ENCODE data around the gene TMEM235.

TMEM235 gene

GRCh38 chr17:78205124-78205775 is 26.2 kb upstream of the TMEM235 start:
- Histone ChIP-seq H3K9me3 (ENCODE audit: control insufficient read depth, low read length) (no peaks in the 10 kb centered on the region), H3K4me1 (ENCODE audit: control insufficient read depth, insufficient read depth, low read depth, low read length) (no peaks in the 10 kb centered on the region), H2BK12ac (ENCODE audit: low read length in 2 of 2) (no peak overlapping the region), H3K23ac (ENCODE audit: low read length in 2 of 2) (no peak overlapping the region), H2BK15ac (ENCODE audit: low read depth, poor library complexity, severe bottlenecking) (no peak overlapping the region), H2AK5ac (ENCODE audit: low read length, severe bottlenecking) (no peak overlapping the region), H4K91ac (ENCODE audit: low read length) (no peak overlapping the region), H4K8ac (ENCODE audit: low read length) (no peak overlapping the region), H2AFZ (ENCODE audit: low read depth, low read length) (no peak overlapping the region), H3K27ac (ENCODE audit: low read length, poor library complexity, severe bottlenecking) (no peak overlapping the region), H3K4ac (ENCODE audit: low read depth in 1 of 2, low read length in 2 of 2) (no peak overlapping the region), H3K14ac (ENCODE audit: low read length in 2 of 2) (no peak overlapping the region), H3K4me3 (ENCODE audit: insufficient read depth in 1 of 2, low read depth in 1 of 2, low read length in 2 of 2) (no peak overlapping the region), H2BK120ac (ENCODE audit: low read depth, low read length) (no peak overlapping the region), H3K18ac (ENCODE audit: low read depth in 1 of 2, low read length in 2 of 2) (no peak overlapping the region), H3K9ac (ENCODE audit: low read length) (no peak overlapping the region), H3K36me3 (ENCODE audit: control insufficient read depth in 1 of 2, insufficient read depth in 2 of 2, low read depth in 1 of 2, low read length in 2 of 2) (peaks cover 0 to 32% of the 10 kb centered on the region in 2 experiments), H2BK5ac (ENCODE audit: low read depth, low read length, poor library complexity, severe bottlenecking) (no peak overlapping the region), H3K4me2 (ENCODE audit: low read length, poor library complexity, severe bottlenecking) (no peak overlapping the region), H3K79me1 (replicated peaks; ENCODE audit: low read length, poor library complexity, severe bottlenecking) (no peaks in the 10 kb centered on the region), H3K27me3 (ENCODE audit: control insufficient read depth in 1 of 2, insufficient read depth in 1 of 2, low read length in 2 of 2) (no peaks in the 10 kb centered on the region)
- 94% methylated on average over 17 of the region's 17 CpGs for WGBS
- no peak for DNase-seq

GRCh38 chr17:78206298-78206697 is 25.1 kb upstream of the TMEM235 start:
- Histone ChIP-seq H3K36me3 (ENCODE audit: control insufficient read depth in 1 of 2, insufficient read depth in 2 of 2, low read depth in 1 of 2, low read length in 2 of 2) (peaks cover 0 to 32% of the 10 kb centered on the region in 2 experiments), H3K18ac (ENCODE audit: low read depth in 1 of 2, low read length in 2 of 2) (no peak overlapping the region), H3K23ac (ENCODE audit: low read length in 2 of 2) (no peak overlapping the region), H4K91ac (ENCODE audit: low read length) (no peak overlapping the region), H3K79me1 (replicated peaks; ENCODE audit: low read length, poor library complexity, severe bottlenecking) (no peaks in the 10 kb centered on the region), H3K4me1 (ENCODE audit: control insufficient read depth, insufficient read depth, low read depth, low read length) (no peaks in the 10 kb centered on the region), H2BK5ac (ENCODE audit: low read depth, low read length, poor library complexity, severe bottlenecking) (no peak overlapping the region), H2AK5ac (ENCODE audit: low read length, severe bottlenecking) (no peak overlapping the region), H3K14ac (ENCODE audit: low read length in 2 of 2) (no peak overlapping the region), H3K9ac (ENCODE audit: low read length) (no peak overlapping the region), H3K9me3 (ENCODE audit: control insufficient read depth, low read length) (no peaks in the 10 kb centered on the region), H2BK12ac (ENCODE audit: low read length in 2 of 2) (no peak overlapping the region), H3K4ac (ENCODE audit: low read depth in 1 of 2, low read length in 2 of 2) (no peak overlapping the region), H2BK120ac (ENCODE audit: low read depth, low read length) (no peak overlapping the region), H3K27me3 (ENCODE audit: control insufficient read depth in 1 of 2, insufficient read depth in 1 of 2, low read length in 2 of 2) (no peaks in the 10 kb centered on the region), H3K4me3 (ENCODE audit: insufficient read depth in 1 of 2, low read depth in 1 of 2, low read length in 2 of 2) (no peak overlapping the region), H3K27ac (ENCODE audit: low read length, poor library complexity, severe bottlenecking) (no peak overlapping the region), H4K8ac (ENCODE audit: low read length) (no peak overlapping the region), H2AFZ (ENCODE audit: low read depth, low read length) (no peak overlapping the region), H2BK15ac (ENCODE audit: low read depth, poor library complexity, severe bottlenecking) (no peak overlapping the region), H3K4me2 (ENCODE audit: low read length, poor library complexity, severe bottlenecking) (no peak overlapping the region)
- WGBS: 94% methylated on average over 7 of the region's 7 CpGs
- DNase-seq: no peak

- Histone ChIP-seq H3K36me3 (ENCODE audit: control insufficient read depth in 1 of 2, insufficient read depth in 2 of 2, low read depth in 1 of 2, low read length in 2 of 2) (peaks cover 0 to 28% of the 10 kb centered on the region in 2 experiments), H3K23ac (ENCODE audit: low read length in 2 of 2) (no peak overlapping the region), H2BK15ac (ENCODE audit: low read depth, poor library complexity, severe bottlenecking) (no peak overlapping the region), H3K27me3 (ENCODE audit: control insufficient read depth in 1 of 2, insufficient read depth in 1 of 2, low read length in 2 of 2) (no peaks in the 10 kb centered on the region), H2BK5ac (ENCODE audit: low read depth, low read length, poor library complexity, severe bottlenecking) (no peak overlapping the region), H3K79me1 (replicated peaks; ENCODE audit: low read length, poor library complexity, severe bottlenecking) (no peaks in the 10 kb centered on the region), H2AFZ (ENCODE audit: low read depth, low read length) (no peak overlapping the region), H3K14ac (ENCODE audit: low read length in 2 of 2) (no peak overlapping the region), H4K91ac (ENCODE audit: low read length) (no peak overlapping the region), H2BK12ac (ENCODE audit: low read length in 2 of 2) (no peak overlapping the region), H3K4ac (ENCODE audit: low read depth in 1 of 2, low read length in 2 of 2) (no peak overlapping the region), H3K4me3 (ENCODE audit: insufficient read depth in 1 of 2, low read depth in 1 of 2, low read length in 2 of 2) (no peak overlapping the region), H3K4me1 (ENCODE audit: control insufficient read depth, insufficient read depth, low read depth, low read length) (no peaks in the 10 kb centered on the region), H3K9ac (ENCODE audit: low read length) (no peak overlapping the region), H3K27ac (ENCODE audit: low read length, poor library complexity, severe bottlenecking) (no peak overlapping the region), H3K4me2 (ENCODE audit: low read length, poor library complexity, severe bottlenecking) (no peak overlapping the region), H2BK120ac (ENCODE audit: low read depth, low read length) (no peak overlapping the region), H3K18ac (ENCODE audit: low read depth in 1 of 2, low read length in 2 of 2) (no peak overlapping the region), H3K9me3 (ENCODE audit: control insufficient read depth, low read length) (no peaks in the 10 kb centered on the region), H4K8ac (ENCODE audit: low read length) (no peak overlapping the region), H2AK5ac (ENCODE audit: low read length, severe bottlenecking) (no peak overlapping the region)
- DNase-seq: no peak
- 100% methylated on average over 1 of the region's 3 CpGs for WGBS
Measured at GRCh38 chr17:78208486-78208885, 22.9 kb upstream of the TMEM235 start.

- Histone ChIP-seq H3K14ac (ENCODE audit: low read length in 2 of 2) (no peak overlapping the region), H3K4ac (ENCODE audit: low read depth in 1 of 2, low read length in 2 of 2) (no peak overlapping the region), H3K4me2 (ENCODE audit: low read length, poor library complexity, severe bottlenecking) (no peak overlapping the region), H3K79me1 (replicated peaks; ENCODE audit: low read length, poor library complexity, severe bottlenecking) (peaks cover 5% of the 10 kb centered on the region), H3K23ac (ENCODE audit: low read length in 2 of 2) (no peak overlapping the region), H4K8ac (ENCODE audit: low read length) (no peak overlapping the region), H4K91ac (ENCODE audit: low read length) (no peak overlapping the region), H2BK120ac (ENCODE audit: low read depth, low read length) (no peak overlapping the region), H3K9me3 (ENCODE audit: control insufficient read depth, low read length) (no peaks in the 10 kb centered on the region), H2BK5ac (ENCODE audit: low read depth, low read length, poor library complexity, severe bottlenecking) (no peak overlapping the region), H2BK15ac (ENCODE audit: low read depth, poor library complexity, severe bottlenecking) (no peak overlapping the region), H3K36me3 (ENCODE audit: control insufficient read depth in 1 of 2, insufficient read depth in 2 of 2, low read depth in 1 of 2, low read length in 2 of 2) (peaks cover 0 to 17% of the 10 kb centered on the region in 2 experiments), H2BK12ac (ENCODE audit: low read length in 2 of 2) (no peak overlapping the region), H2AFZ (ENCODE audit: low read depth, low read length) (no peak overlapping the region), H3K18ac (ENCODE audit: low read depth in 1 of 2, low read length in 2 of 2) (no peak overlapping the region), H3K9ac (ENCODE audit: low read length) (no peak overlapping the region), H2AK5ac (ENCODE audit: low read length, severe bottlenecking) (no peak overlapping the region), H3K27ac (ENCODE audit: low read length, poor library complexity, severe bottlenecking) (no peak overlapping the region), H3K4me1 (ENCODE audit: control insufficient read depth, insufficient read depth, low read depth, low read length) (peaks cover 8% of the 10 kb centered on the region), H3K4me3 (ENCODE audit: insufficient read depth in 1 of 2, low read depth in 1 of 2, low read length in 2 of 2) (no peak overlapping the region), H3K27me3 (ENCODE audit: control insufficient read depth in 1 of 2, insufficient read depth in 1 of 2, low read length in 2 of 2) (no peaks in the 10 kb centered on the region)
- WGBS: 89% methylated on average over 7 of the region's 10 CpGs
- DNase-seq: no peak
Measured at GRCh38 chr17:78210111-78210510, 21.3 kb upstream of the TMEM235 start.
